Heart right ventricle (tissue), 16 donors: Measurements from ENCODE around the gene MAN2A2. TPM values are rescaled to one million over a fixed set of nuclear protein-coding genes. Genes with fewer than 3 reads are reported as not detected.
A peak's percentile ranks its signal among the peaks of the same experiment; 100 is the strongest.
"Not testable (repeated sequence)": the region's sequence is repeated elsewhere in the genome, so short reads cannot be mapped to it uniquely, and the experiment has no call there.

Source experiments
- ATAC-seq, 8 donors: fragments of 200-7000 bp; cut with Tn5 transposase; one replicate each; pipeline ENCODE4 v1.9.1; 2020; ENCODE audit warnings: mild to moderate bottlenecking in 8 of 8, moderate library complexity in 8 of 8, moderate number of reproducible peaks in 1 of 8
- DNase-seq, 2 donors: peaks; one replicate each; pipeline ENCODE4 v3.0.0-alpha.2; 2020
- H3K27ac ChIP-seq, 10 donors: fragments of 200-600 bp; sonication (generic) in 2 of 10; one replicate each; pipeline versions ENCODE4 v1.5.0 to v1.8.0; 2020 to 2022; ENCODE audit warnings: mild to moderate bottlenecking in 3 of 10
- H3K27me3 ChIP-seq, 7 donors: fragments of 200-600 bp; one replicate each; pipeline ENCODE4 v1.8.0; 2021 to 2022; ENCODE audit warnings: mild to moderate bottlenecking in 2 of 7
- H3K36me3 ChIP-seq, 9 donors: fragments of 200-600 bp; sonication (generic) in 1 of 9; one replicate each; pipeline versions ENCODE4 v1.5.0 to v1.8.0; 2020 to 2022; ENCODE audit warnings: mild to moderate bottlenecking in 2 of 9
- H3K4me1 ChIP-seq, 9 donors: fragments of 200-600 bp; sonication (generic) in 1 of 9; one replicate each; pipeline versions ENCODE4 v1.5.0 to v1.8.0; 2020 to 2022; ENCODE audit warnings: mild to moderate bottlenecking in 4 of 9
- H3K4me3 ChIP-seq, 10 donors: fragments of 200-600 bp; sonication (generic) in 2 of 10; one replicate each; pipeline versions ENCODE4 v1.5.0 to v1.8.0; 2020 to 2022; ENCODE audit warnings: mild to moderate bottlenecking in 7 of 10, moderate library complexity in 2 of 10
- H3K9me3 ChIP-seq, 11 donors: fragments of 200-600 bp in 10 of 11; sonication (generic) in 2 of 11; one replicate each; pipeline versions ENCODE4 v1.5.0 to v1.8.0; 2013 to 2022; ENCODE audit warnings: mild to moderate bottlenecking in 2 of 11, control low read depth in 1 of 11, moderate library complexity in 1 of 11
- WGBS, 2 donors: extraction: QIAGEN DNeasy Blood & Tissue Kit; methylation state at CpG; one replicate each; pipeline ENCODE4 v1.1.7; 2013; ENCODE audit warnings: inconsistent platforms in 1 of 2; 5-methylcytosine and 5-hydroxymethylcytosine counted together
- intact Hi-C, 10 donors: fragments of 100-400 bp; cut with DNase I; formaldehyde crosslinking; loops; one replicate each; pipeline versions ENCODE4 v1.11.1 to v1.14.2; 2022
- polyA plus RNA-seq, 2 donors: library from polyadenylated mRNA; stranded (reverse); fragments of 200-250 nt; gene quantifications; one replicate each; pipeline ENCODE4 v1.2.3, GENCODE V29; 2013
- total RNA-seq, 10 donors: library from RNA; stranded (reverse); fragmentation: NEBNext Ultra II Directional in 3 of 10; extraction: Animal tissue kit (Norgen Biotek cat#: 25700) in 3 of 10; gene quantifications; one replicate each; pipeline versions ENCODE4 v1.2.1 to v1.2.4, GENCODE V29; 2021 to 2023
- TF ChIP-seq, protein P1 (sequence below), 9 donors: fragments of 200-600 bp; sonication (generic) in 2 of 9; IDR thresholded peaks; one replicate each; pipeline versions ENCODE4 v1.5.0 to v1.8.0; 2021 to 2022; ENCODE audit warnings: antibody characterized with exemption in 9 of 9, mild to moderate bottlenecking in 5 of 9, moderate library complexity in 1 of 9
- donor health status: Arrhythmogenic right ventricular cardiomyopathy.
- donor health status: ischemic (EF 13 %, LVEDD 7.1; RV severe dilation, severe dysfunction).
- donor health status: healthy with polysubstance abuse.
- donor health status: DM: no; HTN: yes; CAD: no.
- donor health status: DM: no; HTN: no; CAD: no.
- donor health status: ischemic (EF 25% LVEDD 6.9; RV normal size, moderate dysfunction).
- donor health status: ischemic (EF 25% LVEDD 5.7; RV mildly dilated, moderate dysfunction).
- donor health status: healthy.
- donor health status: DM: yes; HTN: yes; CAD: no.
- donor health status: Ischemic cardiomyopathy.
- donor health status: ischemic (EF 35%, LVEDD 5.7; RV mildly dilated, moderate dysfunction).
- donor health status: nonischemic (EF 11% LVEDD 7.7; RV severe dilation, severe dysfunction).
- donor health status: DM: yes; HTN: yes; CAD: no.
- donor health status: PGD.
- donor health status: ischemic (EF 29% LVEDD 5.4; RV normal size, mild dysfunction).
- donor health status: nonischemic (EF 23%, LVEDD 6.1; RV moderate dilation, normal function).

The MAN2A2 gene
- total and polyA plus RNA-seq, 12 donors = 24.8 to 157 (median 95.6) TPM

DNA sequence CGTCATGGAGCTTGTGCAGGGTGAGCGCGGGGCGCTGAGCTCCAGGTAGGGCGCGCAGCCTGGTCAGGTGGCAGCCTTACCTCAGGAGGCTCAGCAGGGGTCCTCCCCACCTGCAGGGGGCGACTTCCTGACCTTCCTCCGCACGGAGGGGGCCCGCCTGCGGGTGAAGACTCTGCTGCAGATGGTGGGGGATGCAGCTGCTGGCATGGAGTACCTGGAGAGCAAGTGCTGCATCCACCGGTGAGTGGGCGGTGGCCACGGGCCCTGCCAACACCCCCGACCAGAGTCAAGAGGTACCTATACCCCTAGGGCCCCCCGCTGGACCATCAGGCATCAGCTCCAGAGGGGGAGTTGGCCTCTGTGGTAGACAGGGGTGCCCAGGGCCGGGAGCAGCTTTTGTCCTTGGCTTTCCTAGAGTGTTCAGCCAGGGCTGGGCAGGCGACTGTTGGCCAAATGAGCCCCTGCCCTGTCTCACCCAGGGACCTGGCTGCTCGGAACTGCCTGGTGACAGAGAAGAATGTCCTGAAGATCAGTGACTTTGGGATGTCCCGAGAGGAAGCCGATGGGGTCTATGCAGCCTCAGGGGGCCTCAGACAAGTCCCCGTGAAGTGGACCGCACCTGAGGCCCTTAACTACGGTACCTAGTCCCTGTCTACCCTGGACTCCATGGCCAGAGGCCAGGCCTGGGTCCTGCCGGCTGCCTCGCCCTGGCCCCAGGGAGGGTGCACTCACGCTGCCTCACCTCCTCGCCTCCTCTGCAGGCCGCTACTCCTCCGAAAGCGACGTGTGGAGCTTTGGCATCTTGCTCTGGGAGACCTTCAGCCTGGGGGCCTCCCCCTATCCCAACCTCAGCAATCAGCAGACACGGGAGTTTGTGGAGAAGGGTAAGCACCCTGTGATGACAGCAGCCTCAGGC, 9.7 kb upstream of the MAN2A2 start:
- peaks cover 0 to 14% (median 5%) of the 10 kb centered on the region in 9 donors for H3K4me1 ChIP-seq
- intact Hi-C loops = no loop called here
- no peak overlapping the region for H3K4me3 ChIP-seq
- no peak overlapping the region for H3K27ac ChIP-seq
- H3K9me3 ChIP-seq = no peaks in the 10 kb centered on the region
- H3K36me3 ChIP-seq = peaks cover 5 to 86% (median 52%) of the 10 kb centered on the region in 9 donors
- peak in 1 of 8 donors; percentile 25 for ATAC-seq
- TF ChIP-seq, protein P1, sequence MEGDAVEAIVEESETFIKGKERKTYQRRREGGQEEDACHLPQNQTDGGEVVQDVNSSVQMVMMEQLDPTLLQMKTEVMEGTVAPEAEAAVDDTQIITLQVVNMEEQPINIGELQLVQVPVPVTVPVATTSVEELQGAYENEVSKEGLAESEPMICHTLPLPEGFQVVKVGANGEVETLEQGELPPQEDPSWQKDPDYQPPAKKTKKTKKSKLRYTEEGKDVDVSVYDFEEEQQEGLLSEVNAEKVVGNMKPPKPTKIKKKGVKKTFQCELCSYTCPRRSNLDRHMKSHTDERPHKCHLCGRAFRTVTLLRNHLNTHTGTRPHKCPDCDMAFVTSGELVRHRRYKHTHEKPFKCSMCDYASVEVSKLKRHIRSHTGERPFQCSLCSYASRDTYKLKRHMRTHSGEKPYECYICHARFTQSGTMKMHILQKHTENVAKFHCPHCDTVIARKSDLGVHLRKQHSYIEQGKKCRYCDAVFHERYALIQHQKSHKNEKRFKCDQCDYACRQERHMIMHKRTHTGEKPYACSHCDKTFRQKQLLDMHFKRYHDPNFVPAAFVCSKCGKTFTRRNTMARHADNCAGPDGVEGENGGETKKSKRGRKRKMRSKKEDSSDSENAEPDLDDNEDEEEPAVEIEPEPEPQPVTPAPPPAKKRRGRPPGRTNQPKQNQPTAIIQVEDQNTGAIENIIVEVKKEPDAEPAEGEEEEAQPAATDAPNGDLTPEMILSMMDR (IDR thresholded peaks at IDR 0.05) = peak in 3 of 9 donors; percentile 18 to 31 (median 18)
- peak in 1 of 2 donors; percentile 16 for DNase-seq
- WGBS, 2 donors = 92 to 94% methylated on average over 33 of the region's 33 CpGs
- no peaks in the 10 kb centered on the region for H3K27me3 ChIP-seq

DNA sequence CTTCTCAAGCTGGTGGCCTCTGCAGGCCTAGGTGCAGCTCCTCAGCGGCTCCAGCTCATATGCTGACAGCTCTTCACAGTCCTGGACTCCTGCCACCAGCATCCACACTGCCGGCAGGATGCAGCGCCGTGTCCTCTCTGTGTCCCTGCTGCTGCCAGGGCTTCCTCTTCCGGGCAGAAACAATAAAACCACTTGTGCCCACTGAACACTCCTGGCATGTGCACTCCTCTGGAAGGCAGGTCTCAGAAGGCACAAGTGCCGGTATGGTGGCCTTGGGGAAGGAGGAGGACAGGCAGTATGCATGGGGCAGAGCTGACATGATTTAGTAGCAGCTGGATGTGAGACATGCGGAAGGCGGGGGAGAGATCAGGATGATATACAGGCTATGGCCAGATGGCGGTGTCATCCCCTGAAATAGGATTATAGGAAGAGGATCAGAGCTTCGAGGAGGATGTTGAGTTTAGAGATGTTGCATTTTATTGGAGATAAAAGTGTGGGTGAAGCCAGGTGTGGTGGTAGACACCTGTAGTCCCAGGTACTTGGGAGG, 7.5 kb upstream of the MAN2A2 start:
- 35 to 42% methylated on average over 10 of the region's 10 CpGs for WGBS, 2 donors

DNA sequence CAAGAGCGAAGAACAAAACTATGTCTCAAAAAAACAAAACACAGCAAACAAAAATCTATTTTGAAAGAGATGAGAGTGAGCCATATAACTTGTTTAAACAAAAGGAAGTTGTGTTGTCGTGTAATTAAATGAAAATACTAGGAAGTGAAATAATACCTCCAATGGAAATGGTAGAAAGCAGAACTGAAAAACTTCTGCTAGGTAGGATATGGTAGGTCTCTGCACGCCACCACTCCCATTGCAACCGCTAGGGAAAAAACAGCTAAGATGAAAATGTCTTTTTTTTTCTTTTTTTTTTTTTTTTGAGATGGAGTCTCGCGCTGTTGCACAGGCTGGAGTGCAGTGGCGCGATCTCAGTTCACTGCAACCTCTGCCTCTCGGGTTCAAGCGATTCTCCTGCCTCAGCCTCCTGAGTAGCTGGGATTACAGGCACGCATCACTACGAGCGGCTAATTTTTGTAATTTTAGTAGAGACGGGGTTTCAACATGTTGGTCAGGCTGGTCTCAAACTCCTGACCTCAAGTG, 5.9 kb upstream of the MAN2A2 start:
- H3K36me3 ChIP-seq = peaks cover 5 to 48% (median 27%) of the 10 kb centered on the region in 9 donors
- not testable (repeated sequence) for H3K9me3 ChIP-seq, ATAC-seq, H3K27ac ChIP-seq, H3K4me3 ChIP-seq, DNase-seq, H3K27me3 ChIP-seq
- H3K4me1 ChIP-seq = peaks cover 0 to 21% (median 12%) of the 10 kb centered on the region in 9 donors
- intact Hi-C loops = loop anchor here in 1 of 10 donors (5.0 kb wide), 1 partner anchor 35 kb away; the partner anchor contains the start of gene HDDC3
- 90 to 97% methylated on average over 14 of the region's 14 CpGs for WGBS, 2 donors

More for the DNA sequence above, 7.5 kb upstream of the MAN2A2 start:
- no peak overlapping the region for H3K27ac ChIP-seq
- ATAC-seq = peak in 7 of 8 donors; percentile 5 to 30 (median 22)
- peaks cover 5 to 64% (median 40%) of the 10 kb centered on the region in 9 donors for H3K36me3 ChIP-seq
- H3K9me3 ChIP-seq = no peaks in the 10 kb centered on the region
- intact Hi-C loops = loop anchor here in 1 of 10 donors (5.0 kb wide), 1 partner anchor 37 kb away; the partner anchor contains the start of gene HDDC3
- no peak for DNase-seq
- H3K4me1 ChIP-seq = peaks cover 0 to 10% (median 5%) of the 10 kb centered on the region in 9 donors
- no peak overlapping the region for H3K4me3 ChIP-seq
- H3K27me3 ChIP-seq = no peaks in the 10 kb centered on the region
- TF ChIP-seq, protein P1 (IDR thresholded peaks at IDR 0.05) = no peak

DNA sequence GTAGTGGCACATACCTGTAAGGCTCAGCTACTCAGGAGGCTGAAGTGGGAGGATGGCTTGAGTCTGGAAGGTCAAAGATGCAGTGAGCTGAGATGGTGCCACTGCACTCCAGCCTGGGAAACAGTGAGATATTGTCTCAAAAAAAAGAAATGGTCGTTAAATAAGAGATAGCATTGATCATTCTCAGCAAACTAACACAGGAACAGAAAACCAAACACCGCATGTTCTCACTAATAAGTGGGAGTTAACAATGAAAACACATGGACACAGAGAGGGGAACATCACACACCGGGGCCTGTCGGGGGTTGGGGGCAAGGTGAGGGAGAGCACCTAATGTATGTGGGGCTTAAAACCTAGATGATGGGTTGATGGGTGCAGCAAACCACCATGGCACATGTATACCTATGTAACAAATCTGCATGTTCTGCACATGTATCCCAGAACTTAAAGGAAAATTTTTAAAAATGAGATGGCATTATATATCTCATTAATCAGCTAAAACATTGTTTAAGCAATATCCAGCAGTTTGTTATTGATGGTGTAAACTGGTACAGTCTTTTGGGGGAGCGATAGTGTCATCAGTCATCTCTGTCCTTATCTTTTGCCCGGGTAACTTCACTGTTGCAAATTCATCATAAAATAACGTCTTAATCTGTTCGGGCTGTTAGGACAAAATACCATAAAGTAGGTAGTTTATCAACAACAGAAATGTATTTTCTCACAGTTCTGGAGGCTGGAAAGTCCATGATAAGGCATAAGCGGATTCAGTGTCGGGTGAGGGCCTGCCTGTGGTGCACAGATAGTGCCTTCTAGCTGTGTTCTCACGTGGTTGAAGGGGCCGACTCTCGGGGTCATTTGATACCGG, 1.7 kb upstream of the MAN2A2 start:
- Histone ChIP-seq H3K9me3 (no peaks in the 10 kb centered on the region), H3K27ac (peak overlapping the region; percentile 79 to 97 (median 92)), H3K27me3 (no peaks in the 10 kb centered on the region), H3K4me3 (peak overlapping the region in 9 of 10 donors; percentile 45 to 92 (median 82)), H3K36me3 (peaks cover 0 to 27% (median 15%) of the 10 kb centered on the region in 9 donors), H3K4me1 (peaks cover 6 to 31% (median 19%) of the 10 kb centered on the region in 9 donors)
- DNase-seq (no peak), ATAC-seq (peak in 1 of 8 donors; percentile 19)
- intact Hi-C loops = loop anchor here in 5 of 10 donors (1.0 to 2.0 kb wide), 3 partner anchors 29 to 33 kb away; partner anchors contain the start of gene HDDC3 (in 3 of the 5)
- TF ChIP-seq, protein P1 (IDR thresholded peaks at IDR 0.05) = no peak
- WGBS, 2 donors = 49 to 54% methylated on average over 14 of the region's 14 CpGs
